NT2/D1 (cell line): ENCODE measurements around the gene DLK1.

Experiments used
- DNase-seq: peaks from one replicate; pipeline ENCODE4 v3.0.0-alpha.2; 2011; ENCODE audit warnings: low read depth, low spot score
- H3K27me3 ChIP-seq: 2 replicates; pipeline ENCODE4 v1.6.0; 2011; ENCODE audit warnings: mild to moderate bottlenecking; ENCODE audit not compliant: insufficient read length, insufficient read depth
- H3K36me3 ChIP-seq: 2 replicates; pipeline ENCODE4 v1.6.1; 2011; ENCODE audit warnings: mild to moderate bottlenecking, low read length, mixed read lengths; ENCODE audit not compliant: insufficient read depth, insufficient read length
- H3K4me1 ChIP-seq: 2 replicates; pipeline ENCODE4 v1.5.1; 2011; ENCODE audit not compliant: insufficient read depth, insufficient read length
- H3K4me3 ChIP-seq: 2 replicates; pipeline ENCODE4 v1.5.1; 2011; ENCODE audit warnings: low read depth; ENCODE audit not compliant: insufficient read length
- H3K9ac ChIP-seq: 2 replicates; pipeline ENCODE4 v1.6.0; 2011; ENCODE audit warnings: low read depth; ENCODE audit not compliant: insufficient read length
- H3K9me3 ChIP-seq: 2 replicates; pipeline ENCODE4 v1.5.1; 2011; ENCODE audit warnings: mild to moderate bottlenecking, low read length; ENCODE audit not compliant: insufficient read depth
- SUZ12 ChIP-seq: IDR thresholded peaks from 2 replicates; pipeline ENCODE4 v1.6.1; 2011; ENCODE audit not compliant: insufficient read length, insufficient read depth; ENCODE audit errors: extremely low read depth
- YY1 ChIP-seq: IDR thresholded peaks from 2 replicates; pipeline ENCODE4 v1.6.1; 2011; ENCODE audit not compliant: insufficient read length, insufficient read depth
- ZNF274 ChIP-seq: IDR thresholded peaks from 2 replicates; pipeline ENCODE4 v1.6.1; 2011; ENCODE audit warnings: mild to moderate bottlenecking, low read depth, low read length

DLK1 gene

DNA sequence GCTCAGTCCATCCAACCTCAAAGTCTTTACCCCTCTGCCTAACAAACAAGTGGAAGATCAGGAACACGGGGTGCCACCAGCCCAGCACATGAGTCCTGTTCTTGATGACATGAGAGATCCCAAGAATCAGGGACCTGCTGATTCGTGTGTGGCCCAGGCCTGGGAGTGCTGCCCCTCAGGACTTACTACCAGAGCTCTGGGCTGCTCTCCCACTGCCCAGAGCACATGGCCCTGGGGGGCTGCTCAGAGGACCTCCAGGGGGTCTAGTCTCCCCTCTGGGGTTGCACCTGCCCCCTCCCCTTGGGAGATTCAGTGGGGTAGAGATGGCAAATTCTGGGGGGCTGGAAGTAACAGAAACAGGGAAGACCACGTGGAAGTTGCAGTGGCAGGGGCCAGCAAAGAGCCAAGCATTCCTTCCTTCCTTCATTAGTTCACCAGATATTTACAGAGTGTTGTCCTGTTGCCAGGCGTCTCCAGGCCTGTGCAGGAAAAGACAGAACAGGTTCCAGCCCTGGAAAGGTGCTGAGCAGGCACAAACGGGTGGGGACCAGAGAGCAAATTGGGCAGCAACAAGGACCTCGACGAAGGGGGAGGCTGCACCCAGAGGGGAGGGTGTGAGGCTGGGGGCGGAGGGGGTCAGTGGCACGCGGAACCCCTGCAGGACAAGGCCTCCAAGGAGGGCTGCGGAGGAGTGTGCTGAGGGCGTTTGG is 54.1 kb downstream of the DLK1 start:
- no peaks in the 10 kb centered on the region for H3K4me1 ChIP-seq
- no peak overlapping the region for H3K4me3 ChIP-seq
- no peaks in the 10 kb centered on the region for H3K36me3 ChIP-seq
- H3K27me3 ChIP-seq, result no peaks in the 10 kb centered on the region
- DNase-seq, result no peak
- H3K9me3 ChIP-seq, result no peaks in the 10 kb centered on the region
- TF ChIP-seq SUZ12 (no peak), YY1 (no peak), ZNF274 (no peak)
- H3K9ac ChIP-seq, result no peak overlapping the region

DNA sequence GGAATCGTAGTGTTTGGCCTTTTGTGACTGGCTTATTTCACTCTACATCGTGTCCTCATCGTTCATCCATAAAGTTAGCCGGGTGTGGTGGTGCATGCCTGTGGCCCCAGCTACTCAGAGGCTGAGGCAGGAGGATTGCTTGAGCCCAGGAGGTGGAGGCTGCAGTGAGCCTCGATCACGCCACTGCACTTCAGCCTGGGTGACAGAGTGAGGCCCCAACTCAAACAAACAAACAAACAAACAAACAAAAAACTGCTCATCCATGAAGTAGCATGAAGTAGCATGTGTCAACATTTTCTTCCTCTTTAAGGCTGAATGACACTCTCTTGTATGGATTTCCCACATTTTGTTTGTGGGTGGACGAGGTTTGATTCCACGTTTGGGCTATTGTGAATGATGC is 55.3 kb downstream of the DLK1 start:
- H3K27me3 ChIP-seq, result no peaks in the 10 kb centered on the region
- no peak overlapping the region for H3K4me3 ChIP-seq
- H3K4me1 ChIP-seq, result no peaks in the 10 kb centered on the region
- H3K9me3 ChIP-seq, result no peaks in the 10 kb centered on the region
- DNase-seq, result no peak
- no peak overlapping the region for H3K9ac ChIP-seq
- no peaks in the 10 kb centered on the region for H3K36me3 ChIP-seq
- no peak for TF ChIP-seq YY1
- TF ChIP-seq SUZ12, result no peak
- TF ChIP-seq ZNF274, result no peak

DNA sequence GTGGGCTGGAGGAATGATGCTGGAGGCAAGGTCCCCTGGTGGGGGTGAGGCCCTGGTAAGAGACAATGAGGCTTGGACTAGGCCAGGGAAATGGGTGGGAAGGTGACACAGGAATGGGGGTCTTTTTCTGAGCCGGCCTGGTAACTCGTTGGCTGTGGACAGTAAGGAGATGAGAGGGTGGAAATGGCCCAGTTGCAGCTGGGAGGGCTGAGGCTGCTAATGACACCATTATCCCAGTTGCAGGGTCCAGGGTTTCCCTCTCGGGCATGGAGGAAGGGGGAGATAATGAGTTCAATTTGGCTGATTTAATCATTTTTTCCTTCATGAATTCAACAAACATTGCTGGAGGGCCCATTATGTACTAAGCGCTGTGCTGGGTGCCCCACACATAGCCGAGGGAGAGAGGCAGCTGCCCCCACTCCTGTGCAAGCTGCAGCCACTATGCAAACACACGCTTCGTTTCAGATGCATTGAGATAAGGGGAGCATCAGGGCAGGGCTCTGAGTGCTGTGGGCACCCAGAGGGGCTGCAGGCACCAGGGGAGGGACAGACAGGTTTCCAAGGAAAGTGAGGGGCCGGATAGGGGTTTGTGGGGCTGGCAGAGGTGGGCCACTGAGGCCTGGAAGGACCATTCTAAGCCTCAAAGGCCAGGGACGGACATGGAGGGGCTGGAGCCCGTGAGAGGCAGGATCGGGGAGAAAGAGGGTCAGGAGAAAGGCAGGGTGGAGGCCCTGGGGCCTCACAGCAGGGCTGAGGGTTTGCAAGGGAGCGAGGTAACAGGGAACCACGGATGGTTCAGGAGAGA is 56.0 kb downstream of the DLK1 start:
- no peaks in the 10 kb centered on the region for H3K4me1 ChIP-seq
- TF ChIP-seq YY1 (no peak), SUZ12 (no peak), ZNF274 (no peak)
- DNase-seq, result no peak

DNA sequence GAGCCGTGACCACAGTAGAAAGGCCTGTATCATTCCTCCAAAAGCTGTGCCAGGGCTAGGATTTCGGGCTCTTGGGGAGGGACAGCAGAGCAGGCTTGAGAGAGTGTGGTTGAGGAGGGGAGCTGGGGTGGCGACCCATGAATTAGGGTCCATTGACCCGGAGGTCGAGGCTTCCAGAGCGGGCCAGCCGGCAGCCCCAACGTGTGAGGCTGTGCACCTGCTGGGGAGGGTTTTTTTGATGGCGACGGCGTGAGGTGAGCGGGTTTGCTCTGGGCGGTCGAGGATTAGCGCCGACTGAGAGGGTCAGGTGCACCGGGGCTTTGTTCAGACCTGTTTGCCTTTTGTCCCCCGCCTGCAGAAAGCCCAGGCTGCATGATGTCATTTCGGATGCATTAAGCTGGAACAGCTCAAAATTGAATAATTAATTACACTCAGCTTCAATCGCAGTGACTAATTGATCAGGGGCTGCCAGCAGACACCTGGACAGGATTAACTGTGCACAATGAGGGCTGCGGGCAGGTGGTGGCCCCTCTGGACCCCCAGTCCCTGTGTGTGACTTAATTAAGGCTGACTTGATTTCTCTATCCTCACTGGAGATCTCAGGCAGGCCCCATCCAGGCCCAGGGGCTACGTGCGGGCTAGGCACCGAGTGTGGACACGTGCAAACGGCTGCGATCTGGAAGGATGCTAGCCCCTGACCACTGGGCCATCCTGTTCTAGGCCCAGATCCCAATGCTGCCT is 57.1 kb downstream of the DLK1 start:
- DNase-seq, result no peak
- H3K4me3 ChIP-seq, result no peak overlapping the region

More for the DNA sequence above, 56.0 kb downstream of the DLK1 start:
- no peaks in the 10 kb centered on the region for H3K36me3 ChIP-seq
- no peaks in the 10 kb centered on the region for H3K27me3 ChIP-seq
- H3K9me3 ChIP-seq, result no peaks in the 10 kb centered on the region
- no peak overlapping the region for H3K4me3 ChIP-seq
- H3K9ac ChIP-seq, result no peak overlapping the region

DNA sequence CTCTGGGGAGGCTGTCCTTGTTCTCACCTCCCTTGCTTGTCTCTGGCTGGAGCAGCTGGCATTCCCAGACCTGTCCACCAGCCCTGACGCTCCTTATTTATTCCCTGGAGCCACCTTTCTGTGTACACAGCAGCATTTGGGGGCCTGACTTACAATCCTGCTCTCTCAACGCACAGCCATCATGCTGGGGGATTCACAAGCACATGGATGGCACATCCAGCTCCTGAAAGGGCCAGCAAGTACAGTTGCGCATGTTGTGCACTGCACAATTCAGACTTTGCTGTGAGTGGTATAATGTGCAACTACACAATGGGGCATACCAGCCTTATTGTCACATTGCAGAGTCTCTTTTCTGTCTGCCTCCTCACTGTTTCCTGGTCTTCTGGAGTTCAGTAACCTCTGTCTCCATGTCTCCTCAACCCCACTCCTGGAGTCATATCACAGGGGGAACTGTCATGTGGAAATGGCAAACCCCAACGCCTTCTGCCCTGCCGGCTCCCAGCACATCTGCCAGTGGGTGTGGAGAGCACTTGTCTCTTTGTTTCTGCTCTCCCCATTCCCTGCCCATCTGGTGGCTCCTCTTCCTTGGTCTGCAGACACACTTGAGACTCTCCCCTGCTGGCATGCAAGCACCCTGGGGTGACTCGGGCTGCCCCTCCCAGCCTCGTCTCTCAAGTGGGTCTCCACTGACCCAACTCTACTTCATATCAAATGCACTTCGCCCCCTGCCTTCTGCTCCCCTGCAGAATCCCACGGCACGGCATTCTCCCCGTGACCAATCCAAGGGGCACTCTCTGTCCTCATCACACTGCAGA is 58.0 kb downstream of the DLK1 start:
- Histone ChIP-seq H3K9ac (no peak overlapping the region), H3K36me3 (no peaks in the 10 kb centered on the region), H3K27me3 (no peaks in the 10 kb centered on the region), H3K4me3 (no peak overlapping the region), H3K4me1 (peaks cover 7% of the 10 kb centered on the region), H3K9me3 (no peaks in the 10 kb centered on the region)
- TF ChIP-seq ZNF274 (no peak), YY1 (no peak), SUZ12 (no peak)
- no peak for DNase-seq

More for the DNA sequence above, 57.1 kb downstream of the DLK1 start:
- peaks cover under 1% of the 10 kb centered on the region for H3K4me1 ChIP-seq
- H3K9ac ChIP-seq, result no peak overlapping the region
- H3K27me3 ChIP-seq, result no peaks in the 10 kb centered on the region
- no peaks in the 10 kb centered on the region for H3K9me3 ChIP-seq
- no peak for TF ChIP-seq ZNF274
- TF ChIP-seq SUZ12, result no peak
- no peak for TF ChIP-seq YY1
- no peaks in the 10 kb centered on the region for H3K36me3 ChIP-seq

DNA sequence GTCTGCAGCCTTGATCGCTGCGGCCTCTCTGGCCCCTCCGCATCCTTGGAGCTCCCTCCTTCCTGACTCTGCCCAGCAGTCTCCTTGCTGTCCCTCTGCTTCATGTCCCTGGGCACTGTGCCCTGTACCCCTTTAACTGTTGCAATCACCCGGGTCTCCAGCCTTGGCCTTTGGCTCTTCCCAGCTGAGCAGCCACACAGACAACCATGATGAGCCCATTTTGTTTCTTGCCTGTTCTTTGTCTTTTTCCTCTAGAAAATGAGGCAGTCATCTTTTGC is 58.6 kb downstream of the DLK1 start:
- no peak overlapping the region for H3K9ac ChIP-seq

More for the DNA sequence above, 58.6 kb downstream of the DLK1 start:
- TF ChIP-seq YY1, result no peak
- TF ChIP-seq SUZ12, result no peak
- no peak for TF ChIP-seq ZNF274
- Histone ChIP-seq H3K4me3 (no peak overlapping the region), H3K27me3 (no peaks in the 10 kb centered on the region), H3K36me3 (no peaks in the 10 kb centered on the region), H3K9me3 (no peaks in the 10 kb centered on the region), H3K4me1 (peaks cover 7% of the 10 kb centered on the region)
- DNase-seq, result no peak
